Stimulated activated CD4-positive, alpha-beta T cell treated with anti-CD3 and anti-CD28 coated beads, Interleukin-15, amount 100 ng/mL, for 48 hours (primary cell): ENCODE results near the gene MRPL14.

ENCODE experiments used
- DNase-seq, 2 donors: peaks; one replicate each; pipeline ENCODE4 v3.0.0-alpha.2; 2020; ENCODE audit warnings: low read depth in 2 of 2

MRPL14 gene

DNA sequence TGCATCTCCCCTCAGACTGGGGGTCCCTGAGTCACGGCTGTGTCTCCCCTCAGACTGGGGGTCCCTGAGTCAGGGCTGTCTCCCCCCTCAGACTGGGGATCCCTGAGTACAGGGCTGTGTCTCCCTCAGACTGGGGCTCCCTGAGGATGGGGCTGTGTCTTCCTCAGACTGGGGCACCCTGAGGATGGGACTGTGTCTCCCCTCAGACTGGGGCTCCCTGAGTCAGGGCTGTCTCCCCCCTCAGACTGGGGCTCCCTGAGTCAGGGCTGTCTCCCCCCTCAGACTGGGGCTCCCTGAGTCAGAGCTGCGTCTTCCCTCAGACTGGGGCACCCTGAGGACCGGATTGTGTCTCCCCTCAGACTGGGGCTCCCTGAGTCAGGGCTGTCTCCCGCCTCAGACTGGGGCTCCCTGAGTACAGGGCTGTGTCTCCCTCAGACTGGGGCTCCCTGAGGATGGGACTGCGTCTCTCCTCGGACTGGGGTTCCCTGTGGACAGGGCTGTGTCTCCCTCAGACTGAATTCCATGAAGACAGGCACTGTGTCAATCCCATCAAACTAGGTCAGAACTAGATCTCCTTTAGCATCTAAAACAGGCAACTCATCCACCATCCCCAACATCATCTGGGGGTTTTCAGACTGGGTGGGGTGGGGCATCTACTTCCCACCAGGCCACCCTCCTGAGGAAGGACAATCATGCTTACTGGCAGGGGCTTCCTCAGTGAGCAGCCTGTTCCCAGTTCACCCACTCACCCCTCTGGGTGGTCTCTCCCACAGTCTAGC lies 60.7 kb downstream of the MRPL14 start:
- DNase-seq, result no peak

DNA sequence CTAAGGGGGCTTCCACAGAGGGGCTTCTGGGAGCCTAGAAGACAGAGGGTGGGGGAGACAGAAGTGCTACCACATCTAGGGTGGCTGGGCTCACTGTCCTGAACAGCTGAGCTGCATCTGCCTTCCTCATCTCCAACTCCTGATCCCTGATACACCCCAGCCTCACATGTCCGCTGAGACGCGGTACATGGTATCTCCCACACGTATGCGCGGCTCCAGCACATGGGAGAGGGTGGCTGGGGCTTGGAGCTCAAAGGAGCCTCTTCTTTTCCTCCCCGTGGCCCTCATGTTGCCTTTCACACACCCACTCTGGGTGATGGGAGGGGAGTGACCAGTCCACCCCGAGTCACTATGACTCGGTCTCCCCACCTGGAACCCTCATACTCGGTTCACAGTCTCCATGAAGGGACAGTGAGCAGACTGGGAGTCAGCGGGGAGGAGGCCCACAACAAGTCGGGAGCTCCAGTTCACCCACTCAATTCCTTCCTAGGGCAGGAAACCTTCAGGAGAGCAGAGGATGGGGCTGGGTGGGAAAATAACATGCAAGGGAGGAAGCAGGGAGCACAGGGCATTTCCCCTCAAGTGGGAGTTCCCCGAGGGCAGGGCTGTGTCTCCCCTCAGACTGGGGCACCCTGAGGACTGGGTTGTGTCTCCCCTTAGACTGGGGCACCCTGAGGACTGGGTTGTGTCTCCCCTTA lies 61.7 kb downstream of the MRPL14 start:
- DNase-seq, result no peak

DNA sequence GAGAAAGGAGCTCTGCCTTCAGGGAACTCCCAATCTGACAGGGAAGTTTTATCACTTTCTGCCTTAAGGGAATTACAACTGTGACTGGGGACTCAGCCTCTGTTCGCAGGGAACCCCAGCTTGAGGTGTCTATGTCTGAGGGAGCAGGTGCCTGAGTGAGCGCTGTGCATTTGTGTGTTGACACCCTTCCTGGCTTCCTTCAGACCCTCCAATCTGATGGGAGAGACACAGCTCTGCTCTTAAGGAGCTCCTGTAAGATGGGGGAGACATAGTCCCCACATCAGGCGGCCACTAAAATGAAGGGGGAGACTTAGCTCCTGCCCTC lies 62.3 kb downstream of the MRPL14 start:
- DNase-seq, result no peak

DNA sequence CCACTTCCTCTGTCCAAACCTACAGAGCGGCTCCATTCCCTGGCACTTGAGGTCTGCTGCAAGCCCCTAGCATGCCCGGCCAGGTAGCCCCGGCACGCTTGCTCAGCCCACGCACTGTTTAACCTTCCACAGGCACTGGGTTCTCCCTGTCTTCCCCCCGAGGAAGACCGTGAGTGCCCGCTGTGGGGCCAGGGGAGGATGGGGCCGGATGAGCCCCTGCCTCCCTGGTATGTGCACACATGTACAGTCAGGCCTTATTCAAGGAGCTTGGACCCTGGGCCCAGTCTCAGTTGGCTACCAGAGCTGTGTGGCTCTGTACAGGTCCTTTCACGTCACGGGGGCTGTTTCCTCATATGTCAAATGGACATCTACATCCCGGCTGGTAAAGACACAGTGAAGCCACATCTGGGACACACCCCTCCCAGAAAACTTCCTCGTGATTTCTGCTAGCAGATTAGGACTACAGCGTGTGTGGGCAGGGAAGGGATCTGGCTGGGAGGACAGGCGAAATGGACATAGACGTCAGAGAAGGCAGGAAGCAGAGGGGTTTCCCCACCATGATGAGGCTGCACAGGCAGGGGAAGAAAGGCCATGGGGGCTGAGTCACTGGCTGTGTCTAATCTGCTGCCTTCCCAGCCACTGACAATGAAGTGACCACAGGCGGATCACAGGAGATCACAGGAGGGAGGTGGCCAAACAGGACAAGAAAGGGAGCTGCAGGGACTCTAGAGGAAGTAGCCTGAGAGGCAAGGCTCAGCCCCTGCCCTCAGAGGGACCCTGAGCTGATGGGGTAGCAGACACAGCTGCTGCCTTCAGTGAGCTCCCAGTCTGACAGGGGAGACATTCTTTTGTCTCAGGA lies 62.9 kb downstream of the MRPL14 start:
- DNase-seq, result peak in 1 of 2 donors; percentile 26

DNA sequence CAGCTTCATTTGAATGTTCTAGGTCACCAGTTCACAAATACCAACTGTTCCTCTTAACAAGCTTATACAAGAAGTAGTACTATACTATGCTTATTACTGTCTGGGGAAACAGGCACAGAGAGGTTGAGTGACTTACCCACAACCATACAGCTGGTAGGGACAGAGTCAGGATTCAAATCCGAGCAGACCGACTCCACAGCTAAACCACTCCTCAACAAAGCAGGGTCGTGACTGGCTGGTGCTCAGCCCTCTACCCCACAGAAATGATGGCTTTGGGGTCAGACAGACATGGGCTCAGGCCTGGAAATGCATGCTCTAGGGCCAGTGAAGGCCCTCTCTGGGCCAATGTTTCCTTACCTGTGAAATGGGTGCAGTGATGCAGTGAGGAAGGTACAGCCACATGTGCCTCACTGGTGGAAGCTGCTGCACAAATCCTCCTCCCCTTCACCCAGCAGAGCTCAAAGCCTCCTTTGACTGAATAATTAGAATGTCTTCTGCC lies 63.6 kb downstream of the MRPL14 start:
- no peak for DNase-seq
